HG02571 (cell line): ENCODE results near the gene MAEA.

ENCODE experiments used
- ATAC-seq: cut with Tn5 transposase; IDR thresholded peaks from one replicate; pipeline ENCODE4 v1.9.1; 2021; ENCODE audit warnings: mild to moderate bottlenecking, moderate library complexity; ENCODE audit not compliant: unreplicated experiment

Gene MAEA

DNA sequence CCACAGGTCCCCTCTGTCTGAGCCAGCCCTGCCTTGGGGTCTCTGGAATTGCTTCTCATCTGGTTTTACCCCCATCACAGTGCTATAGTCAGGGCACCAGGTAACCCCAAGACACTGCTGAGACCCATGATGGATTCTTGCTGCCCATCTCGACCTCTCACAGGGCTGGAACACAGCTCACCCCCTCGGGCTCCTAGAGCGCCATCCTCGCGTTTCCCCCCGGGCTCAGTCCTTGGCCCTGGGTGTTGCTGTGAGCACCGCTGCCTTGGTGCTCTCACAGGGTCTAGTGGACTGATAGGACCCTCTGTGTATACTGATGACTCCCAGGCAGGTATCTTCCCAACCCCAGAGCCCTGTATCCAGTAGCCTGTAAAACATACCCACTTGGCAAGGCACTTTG, 8.8 kb downstream of the MAEA start:
- no peak for ATAC-seq

DNA sequence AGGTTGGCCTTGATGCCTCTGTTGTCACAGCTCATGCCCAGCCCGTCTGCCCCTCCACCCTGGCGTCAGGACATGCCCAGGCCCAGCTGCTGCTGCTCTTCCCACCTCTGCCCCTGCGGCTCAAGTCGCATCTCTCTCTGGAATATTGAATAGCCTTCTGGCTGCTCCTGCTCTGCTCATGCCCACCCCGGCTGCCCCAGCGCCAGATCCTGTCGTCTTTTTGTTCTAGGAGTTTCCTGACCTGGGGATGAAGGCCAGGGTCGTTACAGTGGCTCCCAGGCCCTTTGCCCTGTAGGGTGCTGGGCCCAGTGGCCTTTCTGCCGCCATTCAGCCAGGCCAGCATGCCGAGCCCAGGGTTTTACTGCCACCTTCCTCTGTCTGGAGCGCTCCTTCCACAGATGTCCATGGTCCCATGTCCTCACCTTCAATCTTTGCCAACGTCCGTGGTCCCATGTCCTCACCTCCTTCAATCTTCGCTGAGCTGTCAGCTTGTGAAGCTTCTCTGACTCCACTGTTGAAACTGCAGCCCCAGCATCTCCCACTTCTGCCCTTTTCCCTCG, 9.7 kb downstream of the MAEA start:
- no peak for ATAC-seq

DNA sequence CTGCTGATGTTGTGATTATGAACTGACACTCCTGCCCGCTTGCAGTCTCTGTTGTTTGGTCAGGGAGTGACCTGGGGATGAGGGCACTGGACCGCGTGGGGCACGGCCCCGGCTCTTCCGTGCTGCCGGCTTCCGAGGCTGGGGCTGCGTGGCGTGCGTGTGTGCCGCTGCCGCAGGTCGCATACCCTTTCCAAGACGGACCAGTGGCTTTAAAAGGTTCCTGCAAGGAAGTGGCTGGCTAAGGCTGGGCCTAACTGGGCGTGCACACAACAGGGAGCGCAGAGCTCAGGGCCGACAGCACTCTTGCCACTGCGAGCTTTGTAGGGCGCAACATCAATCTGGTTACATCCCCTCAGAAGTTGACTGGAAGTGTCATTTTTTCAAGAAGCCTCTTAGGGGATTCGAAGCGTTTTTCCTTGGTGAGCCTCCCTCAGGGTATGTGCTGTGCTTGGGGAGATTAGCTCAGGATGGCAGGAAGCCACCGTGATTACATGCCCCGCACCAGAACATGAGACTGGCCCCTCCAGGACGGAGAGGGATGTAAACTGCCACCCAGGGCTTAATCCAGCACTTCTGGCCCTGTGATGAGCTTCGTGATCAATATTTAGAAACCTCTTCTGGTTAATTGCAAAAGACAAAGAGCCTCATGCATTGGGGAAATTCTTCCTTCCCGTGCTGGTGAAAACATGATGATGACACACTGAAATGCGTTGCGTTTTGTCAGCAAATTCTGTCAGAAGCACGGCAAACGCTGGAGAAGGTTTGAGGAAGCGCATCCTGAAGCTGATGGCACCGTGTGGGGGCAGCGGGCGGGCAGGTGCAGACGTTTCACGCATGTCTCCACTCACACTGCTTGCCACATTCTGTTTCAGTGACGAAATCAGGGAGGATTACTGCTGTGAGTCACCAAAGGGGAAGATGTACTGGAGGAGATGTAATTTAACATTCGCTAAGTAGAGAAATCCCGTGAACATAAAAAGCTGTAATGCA, 11.1 kb downstream of the MAEA start:
- no peak for ATAC-seq

DNA sequence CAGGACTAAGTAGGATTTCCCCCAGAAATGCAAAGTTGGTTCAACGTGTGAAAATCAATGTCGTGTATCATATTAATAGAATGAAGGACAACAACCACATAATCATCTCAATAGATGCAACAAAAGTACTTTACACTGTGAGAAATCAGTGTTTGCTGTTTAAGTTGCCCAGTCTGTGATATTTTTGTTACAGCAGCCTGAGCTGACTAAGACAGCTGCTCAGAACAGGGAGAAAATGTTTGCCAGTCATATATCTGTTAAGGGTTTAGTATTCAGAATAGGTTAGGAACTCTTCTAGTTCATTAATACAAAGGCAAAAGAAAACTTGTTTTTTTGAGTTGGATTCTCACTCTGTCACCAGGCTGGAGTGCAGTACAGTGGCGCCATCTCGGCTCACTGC, 12.5 kb downstream of the MAEA start:
- ATAC-seq, result no peak

DNA sequence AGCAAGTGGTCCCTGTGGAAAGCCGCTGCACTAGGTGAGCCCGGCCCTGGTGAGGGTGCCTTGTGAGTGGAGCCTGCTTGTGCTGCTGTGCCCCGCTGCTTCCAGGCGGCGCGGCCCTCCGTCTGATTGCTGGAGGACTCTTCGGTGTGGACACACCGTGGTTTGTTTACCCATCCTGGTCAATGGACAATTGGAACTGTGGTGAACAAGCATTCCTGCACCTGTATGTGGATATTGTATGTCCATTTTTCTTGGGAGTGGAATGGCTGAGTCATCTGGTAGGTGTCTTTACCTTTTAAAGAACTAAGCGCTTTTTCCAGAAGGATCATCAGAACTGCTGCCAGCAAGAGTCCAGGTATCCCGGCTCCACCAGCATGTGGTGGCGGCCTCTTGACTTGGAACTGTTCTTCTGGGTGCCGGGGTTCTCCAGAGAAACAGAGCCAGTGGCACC, 15.6 kb downstream of the MAEA start:
- no peak for ATAC-seq

DNA sequence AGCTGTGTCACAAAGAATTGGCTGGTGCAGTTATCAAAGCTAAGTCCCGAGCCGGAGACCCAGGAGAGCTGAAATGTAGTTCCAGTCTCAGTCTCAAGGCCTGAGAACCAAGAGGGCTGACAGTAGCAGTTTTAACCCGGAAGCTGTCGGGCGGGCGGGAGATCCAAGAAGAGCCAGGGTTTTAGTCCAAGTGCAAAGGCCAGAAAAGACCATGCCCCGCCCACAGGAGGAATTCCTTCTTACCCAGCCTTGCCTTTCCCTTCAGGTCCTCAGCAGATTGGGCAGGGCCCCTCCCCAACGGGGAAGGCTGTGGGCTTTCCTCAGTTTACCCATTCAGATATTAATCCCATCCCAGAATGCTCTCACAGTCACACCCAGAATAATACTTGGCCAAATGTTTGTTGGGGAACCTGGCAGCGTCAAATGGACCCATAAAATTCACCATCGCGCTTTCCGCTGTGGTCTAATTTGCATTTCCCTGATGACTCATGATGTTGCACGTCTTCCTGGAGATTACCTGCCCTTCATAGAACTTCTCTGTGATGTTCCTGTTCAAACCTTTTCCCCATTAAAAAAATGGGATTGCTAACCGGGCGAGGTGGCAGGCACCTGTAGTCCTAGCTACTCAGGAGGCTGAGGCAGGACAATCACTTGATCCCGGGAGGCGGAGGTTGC, 16.2 kb downstream of the MAEA start:
- no peak for ATAC-seq

- no peak for ATAC-seq
Observed at GRCh38 chr4:1307951-1308735, 18.5 kb downstream of the MAEA start.

DNA sequence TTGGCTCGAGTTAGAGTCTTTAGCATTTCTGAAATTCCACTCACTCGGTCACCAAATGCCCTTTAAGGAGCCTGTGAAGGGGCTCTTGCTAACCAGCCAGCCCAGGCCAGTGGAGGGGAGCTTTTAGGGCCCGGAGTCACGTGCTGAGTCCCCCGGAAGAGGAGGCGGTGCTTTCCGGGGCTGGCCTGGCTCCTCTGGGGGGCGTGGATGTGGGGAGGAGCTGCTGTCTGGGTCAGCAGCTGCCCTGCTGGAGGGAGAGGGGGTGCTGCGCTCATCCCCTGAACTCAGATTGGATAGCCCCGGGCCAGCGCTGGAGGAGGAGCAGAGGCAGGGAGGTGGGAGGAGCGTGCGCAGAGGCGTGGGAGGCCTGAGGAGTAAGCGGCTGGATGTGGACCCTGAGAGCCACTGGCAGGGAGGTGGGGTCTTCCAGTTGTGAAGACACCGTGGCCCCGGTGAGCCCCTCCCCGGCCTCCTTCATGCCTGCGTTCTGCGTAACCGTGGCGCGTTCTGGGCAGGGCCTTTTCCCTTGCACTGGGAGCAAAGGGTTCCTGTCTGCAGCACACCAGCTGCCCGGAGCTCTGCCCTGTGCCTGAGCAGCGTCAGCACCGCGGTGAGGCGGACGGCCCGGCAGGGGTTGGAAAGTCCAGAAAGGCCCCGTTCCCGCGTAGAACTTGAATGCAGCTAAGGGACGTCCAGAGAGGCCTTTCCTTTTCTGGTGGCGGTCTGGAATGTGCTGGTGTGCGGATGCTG, 19.7 kb downstream of the MAEA start:
- ATAC-seq, result no peak

DNA sequence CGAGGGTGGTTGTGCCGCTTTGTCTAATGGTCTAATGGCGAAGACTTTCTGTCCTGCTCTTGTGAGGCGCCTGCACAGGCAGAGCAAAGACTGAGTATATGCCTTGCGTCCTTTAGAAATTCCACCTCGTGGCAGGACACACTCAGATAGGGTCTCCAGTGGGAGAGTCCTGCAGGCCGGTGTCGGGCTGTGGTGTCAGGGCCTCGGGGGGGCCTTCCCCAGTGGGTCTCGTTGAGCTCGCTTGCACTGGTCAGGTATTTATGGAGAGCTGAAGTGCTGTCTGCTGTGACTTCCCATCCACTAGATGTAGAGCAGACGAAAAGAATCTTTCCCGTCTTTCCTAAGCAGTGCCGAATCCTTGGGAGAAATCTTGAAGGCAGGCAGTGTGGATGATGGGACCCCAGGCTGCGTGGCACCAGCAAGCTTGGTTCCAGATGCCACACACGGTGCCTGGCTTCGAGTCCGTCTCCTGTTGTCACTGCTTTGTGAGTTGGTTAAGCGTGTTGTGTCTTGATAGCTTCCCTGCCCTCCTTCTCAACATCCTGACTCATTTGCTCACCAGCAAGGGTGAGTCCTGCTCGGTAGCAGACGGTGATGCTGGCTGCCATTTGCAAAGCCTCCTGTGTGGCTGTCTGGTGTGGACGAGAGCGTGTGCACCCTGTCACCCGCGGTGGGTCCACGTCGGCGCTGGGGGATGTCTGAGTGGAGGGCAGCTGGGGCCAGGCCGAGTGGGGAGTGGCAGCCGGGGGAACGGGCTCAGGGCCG, 20.5 kb downstream of the MAEA start:
- ATAC-seq, result no peak

- no peak for ATAC-seq
Observed at GRCh38 chr4:1310796-1311631, 21.3 kb downstream of the MAEA start.

DNA sequence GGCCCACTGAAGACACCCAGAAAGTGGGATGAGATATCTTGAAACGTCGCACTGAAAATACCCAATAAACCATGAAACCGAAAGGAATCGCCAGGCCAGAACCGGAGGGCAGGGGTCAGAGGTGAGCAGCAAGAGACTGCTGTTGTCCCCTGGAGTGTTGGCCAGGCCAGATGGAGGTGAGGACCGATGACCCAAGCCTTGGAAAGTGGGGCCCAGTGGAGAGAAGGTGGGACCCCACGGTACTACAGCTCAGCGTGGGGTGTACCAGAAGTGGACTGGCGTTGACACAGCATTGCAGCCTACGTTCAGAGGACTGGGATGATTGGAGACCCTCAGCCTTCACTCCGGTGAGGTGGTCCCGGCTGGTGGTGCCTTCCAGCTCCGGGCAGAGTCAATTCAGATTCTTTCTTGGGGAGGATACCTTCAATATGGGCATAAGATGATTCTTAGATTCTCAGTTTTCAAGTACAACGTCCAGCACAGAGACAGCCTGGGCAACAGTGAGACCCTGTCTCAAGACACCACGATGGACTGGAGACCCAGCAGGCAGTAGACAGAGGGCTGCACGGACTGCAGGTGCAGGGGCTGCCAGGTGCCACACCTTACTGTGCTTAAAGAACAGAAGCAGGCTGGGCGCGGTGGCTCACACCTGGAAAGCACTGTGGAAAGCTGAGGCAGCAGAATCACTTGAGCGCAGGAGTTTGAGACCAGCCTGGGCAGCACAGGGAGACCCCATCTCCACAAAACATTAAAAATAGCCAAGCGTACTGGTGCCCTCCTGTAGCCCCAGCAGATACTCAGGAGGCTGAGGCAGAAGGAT, 23.3 kb downstream of the MAEA start:
- no peak for ATAC-seq

GRCh38 chr4:1315306-1315705, 25.6 kb downstream of the MAEA start:
- ATAC-seq, result no peak

DNA sequence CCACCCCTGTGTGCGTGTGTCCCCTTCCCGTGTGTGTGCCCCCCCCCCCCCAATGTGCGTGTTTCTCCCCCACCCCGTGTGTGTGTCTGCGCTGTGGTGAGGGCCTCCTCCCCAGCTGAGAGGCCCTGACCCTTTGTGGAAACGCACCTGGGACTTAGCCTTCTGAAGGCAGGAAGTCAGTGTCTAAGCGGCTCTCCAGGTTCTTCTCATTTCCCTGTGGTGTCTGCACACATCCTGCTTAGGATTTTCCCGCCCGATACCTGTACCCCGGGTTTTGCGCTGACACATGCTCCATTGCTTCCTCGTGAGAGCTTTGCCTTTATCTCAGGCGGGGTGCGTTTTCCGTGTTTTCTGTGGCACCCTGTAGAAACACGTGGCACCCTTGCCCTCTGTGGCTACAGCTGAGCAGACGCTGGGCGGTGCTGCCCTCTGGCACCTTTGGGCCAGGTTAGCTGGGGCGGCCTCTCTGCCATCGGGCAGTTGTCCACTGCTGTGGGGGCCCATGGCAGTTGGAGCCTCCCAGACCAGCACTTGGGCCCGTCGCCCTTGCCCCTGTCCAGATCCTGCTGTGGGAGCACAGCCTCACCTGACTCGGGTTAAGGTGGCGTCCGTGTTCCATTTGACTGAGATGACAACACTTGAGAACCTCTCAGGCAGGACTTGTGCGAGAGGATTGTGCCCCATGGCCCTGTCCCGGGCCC, 26.3 kb downstream of the MAEA start:
- no peak for ATAC-seq

GRCh38 chr4:1316537-1317168, 27.0 kb downstream of the MAEA start:
- no peak for ATAC-seq

- ATAC-seq, result no peak
Observed at GRCh38 chr4:1317177-1318045, 27.7 kb downstream of the MAEA start.

DNA sequence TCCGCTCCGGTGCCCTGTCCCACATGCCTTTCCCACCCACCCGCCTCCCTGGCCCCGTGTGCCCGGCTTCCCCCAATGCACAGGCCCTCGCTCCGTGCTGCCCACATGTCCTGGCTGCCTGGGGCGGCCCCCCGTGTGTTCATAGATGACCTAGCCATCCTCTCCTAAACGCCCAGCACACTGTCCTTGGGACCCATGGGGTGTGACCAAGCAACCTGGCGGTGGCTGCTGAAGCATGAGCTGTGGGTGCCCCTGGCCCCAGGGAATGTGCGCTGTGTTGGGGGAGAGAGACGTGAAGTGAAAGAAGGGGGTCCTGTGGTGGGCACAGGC, 28.3 kb downstream of the MAEA start:
- no peak for ATAC-seq
